Activated gamma-delta T cell (primary cell): ENCODE measurements around the gene PCBD1.

Experiments used
- DNase-seq: peaks from one replicate; lab custom pipeline; 2025; lab: John Stamatoyannopoulos, UW

The PCBD1 gene

DNA sequence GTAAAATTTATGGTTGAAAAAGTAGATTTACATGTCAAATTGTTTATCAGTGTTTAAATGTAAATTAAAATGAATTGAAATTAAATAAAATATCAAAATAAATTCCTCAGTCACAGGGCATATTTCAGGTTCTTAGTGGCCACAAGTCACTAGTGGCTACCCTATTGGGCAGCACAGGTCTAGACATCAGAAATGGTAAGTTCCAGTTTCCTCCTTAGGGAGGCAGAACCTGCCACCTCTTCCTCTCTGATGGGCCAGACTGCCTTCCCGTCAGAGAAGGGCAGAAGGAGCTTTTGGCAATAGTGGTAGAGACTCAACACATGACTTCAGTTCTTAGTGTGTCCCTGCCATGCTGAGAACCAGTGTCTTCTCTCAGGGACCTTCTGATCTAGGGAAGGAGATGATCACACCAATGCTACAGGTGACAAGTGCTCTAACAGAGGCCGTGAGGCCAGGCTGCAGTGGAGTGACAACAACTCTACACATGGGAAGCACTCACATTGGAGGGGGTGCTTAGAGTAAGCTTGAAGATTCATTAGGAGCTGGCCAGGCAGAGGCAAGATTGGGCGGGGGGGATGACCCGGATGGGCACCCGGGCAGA lies 14.4 kb upstream of the PCBD1 start:
- DNase-seq = no peak

DNA sequence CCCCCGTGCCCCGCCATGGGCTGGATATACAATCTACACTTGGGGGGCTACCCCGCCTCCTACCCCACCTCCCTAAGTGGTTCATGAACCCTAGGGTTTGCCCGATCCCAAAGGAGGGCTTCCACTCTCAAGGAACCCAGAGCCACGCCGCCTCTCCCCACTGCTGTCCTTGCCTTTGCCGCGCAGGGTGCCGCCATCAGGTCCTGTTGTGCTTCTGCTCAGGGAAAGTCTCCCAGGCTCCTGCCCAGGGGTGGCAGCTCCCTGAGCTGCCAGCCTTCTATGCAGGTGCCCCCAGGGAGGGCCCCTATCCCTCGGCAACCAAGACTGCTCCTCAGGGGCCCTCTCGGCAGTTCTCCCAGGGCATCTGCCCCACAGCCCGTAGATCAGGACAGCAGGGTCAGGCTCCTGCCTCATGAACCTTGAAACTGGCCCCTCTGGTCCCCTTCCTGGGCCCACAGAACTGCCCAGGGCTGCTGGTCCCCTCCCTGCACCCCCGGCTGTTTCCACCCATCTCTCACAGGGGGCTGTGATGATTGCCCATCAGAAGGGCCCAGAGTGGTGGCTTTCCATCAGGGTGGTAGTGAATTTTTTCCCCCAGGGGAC lies 13.0 kb upstream of the PCBD1 start:
- DNase-seq = no peak

DNA sequence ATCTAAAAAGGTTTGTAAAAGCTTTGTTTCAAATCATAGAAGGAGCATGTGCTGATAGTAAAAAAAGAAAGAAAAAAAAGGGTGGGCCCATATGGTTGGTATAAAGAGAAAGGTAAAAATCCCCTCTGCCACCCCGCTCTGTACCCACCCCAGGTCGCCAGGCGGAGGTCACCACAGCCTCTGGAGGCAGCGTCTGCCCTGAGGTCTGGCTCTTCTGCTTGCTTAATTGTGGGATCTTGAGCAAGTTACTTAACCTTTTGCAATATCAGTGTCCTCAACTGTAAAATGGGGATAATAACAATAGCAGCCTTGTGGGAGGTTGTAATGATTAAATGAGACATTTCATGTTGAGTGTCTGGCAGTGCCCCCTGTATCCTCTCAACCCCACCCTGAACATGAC lies 10.7 kb upstream of the PCBD1 start:
- DNase-seq = no peak

DNA sequence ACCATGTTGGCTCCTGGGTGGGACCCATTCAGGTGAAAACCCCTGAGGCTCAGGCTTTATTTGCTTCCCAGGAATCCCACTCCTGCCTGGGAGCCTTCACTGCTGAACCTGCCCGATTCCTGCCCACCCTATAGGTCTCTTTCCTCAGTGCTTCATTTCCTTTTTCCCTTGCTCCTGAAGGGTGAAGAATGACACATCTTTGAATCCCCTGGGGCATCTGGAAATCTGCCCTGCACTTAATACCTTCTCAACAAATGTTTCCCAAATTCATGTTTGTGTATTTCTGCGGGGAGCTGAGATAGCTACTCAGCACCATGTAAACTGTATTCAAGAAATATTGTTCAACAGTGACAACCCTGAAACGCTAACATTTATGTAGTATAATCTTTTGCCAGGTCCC lies 10.3 kb upstream of the PCBD1 start:
- no peak for DNase-seq

DNA sequence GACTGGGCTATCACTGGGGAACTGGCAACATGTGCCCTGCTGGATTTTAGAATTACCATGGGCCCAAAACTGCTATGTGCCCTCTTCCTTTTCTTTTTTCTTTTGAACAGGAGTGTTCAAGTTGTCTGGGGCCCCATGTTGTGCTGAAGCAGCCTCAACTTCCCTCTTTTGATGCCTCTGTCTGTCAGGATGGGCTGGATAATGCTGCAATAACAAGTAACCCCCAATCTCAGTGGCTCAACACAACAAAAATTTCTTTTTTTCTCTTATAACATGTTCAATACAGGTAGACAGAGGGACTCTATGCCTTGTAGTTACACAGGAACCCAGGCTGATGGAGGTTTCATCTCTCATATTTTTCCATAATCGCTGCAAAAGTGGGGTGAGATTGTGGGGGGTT lies 8.2 kb upstream of the PCBD1 start:
- no peak for DNase-seq

DNA sequence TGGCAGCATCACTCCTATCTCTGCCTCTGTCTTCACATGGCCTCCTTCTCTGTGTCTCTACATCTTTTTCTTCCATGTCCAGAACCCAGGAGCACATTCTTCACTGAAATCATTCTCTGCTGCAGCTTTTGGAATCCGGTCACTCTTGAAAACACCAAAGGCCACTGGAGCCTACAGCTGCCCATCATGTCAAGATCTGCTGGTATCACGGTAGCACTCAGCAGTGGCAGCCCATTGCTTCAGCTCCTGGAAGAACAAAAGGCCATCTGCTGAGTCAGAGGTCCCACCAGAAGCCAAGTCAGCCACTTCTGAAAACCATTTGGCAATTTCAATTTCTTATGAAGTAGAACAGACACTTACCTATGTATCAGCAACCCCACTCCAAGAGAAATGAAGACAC lies 6.1 kb upstream of the PCBD1 start:
- DNase-seq = no peak

DNA sequence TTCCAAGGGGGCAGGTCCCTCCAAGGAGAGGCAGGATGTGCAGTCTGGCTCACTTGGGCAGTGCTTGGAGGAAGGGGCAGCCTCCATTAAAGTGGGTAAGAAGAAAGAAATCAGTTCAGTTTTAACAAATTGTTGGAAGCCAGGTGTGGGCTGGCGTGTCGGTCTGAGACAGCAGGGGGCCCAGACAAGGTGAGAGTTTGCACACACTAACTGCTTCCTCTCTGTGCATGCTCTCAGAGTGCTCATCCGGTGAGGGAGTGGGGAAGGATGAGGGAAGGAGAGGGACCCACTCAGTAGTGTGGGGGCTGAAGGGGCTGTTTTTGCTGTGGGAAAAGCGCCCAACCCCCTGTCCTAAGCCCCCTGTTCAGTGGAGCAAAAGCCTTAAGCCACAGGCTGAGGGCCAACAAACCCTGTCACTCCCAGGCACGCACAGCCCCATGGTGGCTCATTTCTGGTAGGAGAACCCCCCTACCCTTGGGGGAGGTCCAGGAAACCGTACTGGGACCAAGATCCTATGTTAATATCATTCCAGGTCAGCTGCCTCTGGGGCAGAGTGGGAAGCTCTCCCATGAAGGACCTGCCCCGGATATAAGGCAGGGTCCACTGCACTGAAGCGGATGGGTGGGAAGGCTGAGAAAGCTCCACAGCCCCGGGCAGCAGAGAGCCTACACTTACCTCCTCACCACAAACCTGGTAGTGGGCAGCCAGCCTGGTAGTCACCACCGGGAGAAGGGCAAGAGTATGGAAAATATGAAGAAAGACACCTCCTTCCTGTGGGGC lies 5.1 kb upstream of the PCBD1 start:
- DNase-seq = no peak

DNA sequence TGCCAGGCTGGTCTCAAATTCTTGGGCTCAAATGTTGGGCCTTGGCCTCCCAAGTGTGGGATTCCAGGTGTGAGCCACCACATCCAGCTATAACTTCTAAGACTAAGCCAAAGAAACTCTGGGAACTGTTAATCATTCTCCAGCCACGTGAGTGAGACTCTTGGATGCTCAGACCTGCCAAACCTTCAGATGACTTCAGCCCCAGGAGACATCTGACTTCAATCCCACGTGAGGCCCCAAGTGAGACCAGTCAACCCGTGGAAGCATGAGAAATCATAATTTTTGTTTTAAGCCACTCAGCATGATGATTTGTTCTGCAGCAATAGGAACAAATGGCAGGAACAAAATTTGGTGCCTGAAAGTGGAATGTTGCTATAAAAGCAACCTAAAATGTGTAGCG lies 4.3 kb upstream of the PCBD1 start:
- DNase-seq = no peak

DNA sequence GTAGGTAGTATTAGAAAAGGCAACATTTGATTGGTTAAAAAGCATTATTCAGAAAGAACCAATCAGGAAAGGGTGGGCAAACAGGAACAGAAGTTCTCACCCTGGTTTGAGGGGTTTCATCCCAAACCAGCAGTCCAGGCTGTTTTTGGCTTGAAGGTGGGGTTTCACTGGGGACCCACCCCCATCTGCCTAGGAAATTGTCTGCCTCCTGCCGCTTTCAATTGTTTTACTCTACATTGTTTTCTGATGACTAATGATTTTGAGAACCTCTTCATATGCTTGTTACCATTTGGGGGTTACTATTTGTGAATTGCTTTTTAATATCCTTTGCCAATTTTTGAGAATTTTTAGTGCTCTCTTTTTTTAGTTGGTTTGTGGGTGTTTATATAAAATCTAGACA lies 3.3 kb upstream of the PCBD1 start:
- DNase-seq = no peak

DNA sequence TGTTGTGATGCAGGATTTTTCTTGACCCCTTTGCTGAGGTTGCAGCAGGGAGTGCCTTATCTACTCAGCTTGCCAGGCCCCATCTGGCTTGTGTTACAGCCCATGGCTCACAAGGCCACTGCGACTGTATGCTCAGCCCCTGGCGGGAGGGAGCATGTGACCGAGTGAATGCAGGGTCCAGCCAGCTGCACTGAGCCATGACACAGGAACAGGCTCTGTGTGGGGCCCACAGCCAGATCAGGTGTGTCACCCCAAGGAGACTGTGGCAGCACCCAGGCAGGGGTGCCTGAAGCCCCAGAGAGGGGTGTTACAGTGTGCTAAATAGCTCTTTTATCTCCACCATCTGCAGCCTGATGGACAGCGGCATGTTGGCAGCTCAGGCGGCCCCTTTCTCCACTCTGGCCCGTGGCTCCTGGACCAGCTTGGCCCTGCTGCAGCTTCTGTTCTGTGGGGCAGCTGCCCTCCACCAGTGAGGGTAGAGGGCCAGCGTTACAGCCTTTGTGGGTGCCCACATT lies 2.6 kb upstream of the PCBD1 start:
- DNase-seq = no peak

DNA sequence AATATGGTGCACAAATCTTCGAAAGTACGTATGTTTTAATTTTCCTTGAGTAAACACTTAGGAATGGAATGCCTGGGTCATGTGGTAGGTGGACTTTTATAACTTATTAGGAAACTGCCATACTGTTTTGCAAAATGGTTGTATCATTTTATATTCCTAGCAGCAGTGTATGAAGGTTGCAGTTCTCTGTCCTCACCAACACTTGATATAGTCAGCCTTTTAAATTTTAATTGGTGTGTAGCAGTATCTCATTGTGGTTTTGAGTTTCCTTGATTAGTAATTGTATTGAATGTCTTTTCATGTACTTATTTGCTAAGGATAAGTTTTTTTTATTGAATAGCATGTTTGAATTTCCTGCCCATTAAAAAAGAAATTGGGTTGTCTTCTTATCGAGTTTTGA lies 926 bp upstream of the PCBD1 start:
- no peak for DNase-seq

DNA sequence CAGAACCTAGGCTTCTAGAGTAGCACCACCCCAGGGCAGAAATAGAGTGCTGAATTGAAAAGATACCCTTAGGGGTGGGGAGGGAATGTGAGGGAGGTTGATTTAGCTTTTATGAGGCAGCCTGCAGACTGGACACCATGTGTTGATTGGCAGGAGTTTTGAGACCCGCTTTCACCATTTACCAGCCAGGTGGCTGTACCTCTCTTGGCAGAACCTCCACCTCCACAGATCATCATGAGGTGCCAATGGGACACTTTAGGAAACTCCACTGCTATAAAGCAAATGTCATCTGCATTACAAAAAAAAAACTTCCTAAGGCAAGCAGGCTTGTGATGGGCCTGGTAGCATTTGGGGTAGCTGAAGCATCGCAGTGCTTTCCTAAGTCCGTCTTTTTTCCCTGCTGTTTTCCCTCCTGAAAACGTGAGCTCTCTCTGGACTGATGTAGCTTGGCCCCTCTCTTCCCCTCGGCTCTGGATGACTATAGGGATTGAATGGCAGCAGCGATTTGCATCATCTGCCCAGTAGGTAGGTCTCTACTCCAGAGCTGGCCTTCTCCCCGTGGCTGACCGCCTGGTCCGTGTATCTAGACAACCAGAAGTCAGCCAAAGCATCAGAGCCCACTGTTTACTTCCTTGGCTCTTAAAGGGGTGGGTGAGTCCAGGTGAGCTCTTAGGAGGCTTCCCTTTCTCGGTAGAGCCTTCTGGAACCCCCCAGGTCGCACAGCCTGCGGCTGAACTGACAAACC lies 1.3 kb downstream of the PCBD1 start:
- no peak for DNase-seq

DNA sequence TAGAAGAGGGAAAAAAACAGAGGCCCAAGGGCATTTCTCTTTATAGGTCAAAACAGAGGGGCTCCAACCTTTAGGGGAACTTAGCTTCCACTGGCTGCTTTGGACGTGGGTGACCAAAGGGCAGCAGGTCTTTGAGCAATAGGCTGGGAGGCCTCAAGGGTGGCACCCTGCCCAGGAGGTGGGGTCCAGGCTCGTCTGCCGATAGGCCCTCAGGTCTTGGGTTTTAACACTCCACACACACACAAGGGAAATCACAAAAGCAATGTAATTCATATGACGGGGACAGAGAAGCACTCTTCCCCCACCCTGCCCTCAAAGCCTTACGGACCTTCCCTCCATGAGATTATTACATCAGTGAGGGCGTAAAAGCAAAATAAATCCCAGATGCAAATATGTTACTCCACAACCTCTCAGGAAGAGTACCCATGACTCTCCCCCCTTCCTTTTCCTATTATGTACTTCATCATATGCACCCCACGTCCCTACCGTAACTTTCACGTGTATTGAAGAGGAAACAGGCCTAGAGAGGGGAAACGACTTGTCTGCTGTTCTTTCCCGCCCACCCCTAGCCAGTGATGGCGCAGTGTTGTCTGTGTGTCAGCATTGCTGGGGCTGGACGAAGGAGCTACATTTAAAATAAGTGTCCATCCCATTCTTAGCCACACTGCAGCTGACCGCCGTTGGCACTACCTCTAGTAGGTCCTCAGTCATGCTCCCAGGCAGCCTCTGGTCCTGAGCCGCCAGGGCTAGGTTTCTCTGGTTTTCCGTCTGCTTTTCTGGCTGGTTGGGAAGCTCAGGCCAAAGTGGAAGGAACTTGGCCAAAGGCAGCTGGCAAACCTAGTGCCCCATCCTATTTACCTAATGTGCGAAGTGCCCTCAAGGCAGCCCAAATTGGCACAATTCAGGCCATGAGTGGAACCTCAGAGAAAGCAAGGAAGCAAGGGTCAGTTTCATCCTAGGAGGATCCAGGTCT lies 2.1 kb downstream of the PCBD1 start:
- no peak for DNase-seq

DNA sequence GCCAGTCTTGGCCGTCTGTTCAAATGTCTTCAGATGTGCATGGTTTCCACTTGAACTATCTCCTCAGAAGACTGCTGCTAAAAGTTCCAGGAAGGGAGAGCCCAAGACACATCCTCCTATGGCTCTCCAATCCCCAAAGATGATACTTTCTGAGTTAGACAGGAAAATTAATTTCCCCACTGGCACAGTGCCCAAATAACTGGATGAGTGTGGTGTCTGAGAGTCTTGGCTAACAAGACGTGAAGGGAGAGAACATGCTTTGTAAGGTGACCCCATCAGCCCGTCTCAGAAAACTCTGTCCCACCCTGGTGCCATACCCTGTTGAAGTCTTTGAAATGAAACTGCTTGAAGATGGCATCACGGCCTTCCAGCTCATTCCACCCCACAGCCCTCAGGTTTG lies 2.9 kb downstream of the PCBD1 start:
- no peak for DNase-seq

DNA sequence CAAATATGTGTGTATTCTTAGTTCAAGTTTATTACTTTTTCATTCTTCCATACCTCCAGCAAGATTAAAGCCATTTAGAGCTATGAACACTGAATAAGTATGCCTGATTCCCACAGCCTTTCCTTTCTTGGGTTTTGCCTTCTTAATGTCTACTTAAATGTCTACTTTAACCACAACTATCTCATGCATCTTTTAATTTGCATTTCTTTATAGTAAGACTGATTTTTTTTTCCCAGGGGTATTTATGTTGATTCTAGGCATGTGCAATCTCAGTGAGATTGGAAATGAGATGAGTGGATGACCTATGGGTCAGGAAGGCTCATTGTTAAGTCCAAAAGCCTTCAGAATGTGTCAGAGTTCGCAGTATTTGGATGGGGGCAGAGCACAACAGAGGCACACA lies 3.6 kb downstream of the PCBD1 start:
- no peak for DNase-seq

DNA sequence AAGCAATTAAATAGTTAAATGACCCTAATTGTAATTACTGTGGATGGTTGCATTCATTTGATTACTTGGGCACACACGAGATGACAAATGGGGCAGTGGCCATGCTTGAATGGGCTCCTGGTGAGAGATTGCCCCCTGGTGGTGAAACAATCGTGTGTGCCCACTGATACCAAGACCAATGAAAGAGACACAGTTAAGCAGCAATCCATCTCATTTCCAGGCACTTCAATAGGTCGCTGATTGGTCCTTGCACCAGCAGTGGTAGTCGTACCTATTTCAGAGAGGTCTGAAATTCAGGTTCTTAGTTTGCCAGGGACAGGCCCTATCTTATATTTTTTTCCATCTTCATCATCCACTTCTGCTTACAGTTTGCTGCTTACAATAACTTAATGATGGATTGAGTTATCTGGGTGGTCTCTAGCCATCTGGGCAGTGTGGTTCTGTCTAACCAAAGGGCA lies 8.3 kb downstream of the PCBD1 start:
- DNase-seq = no peak

DNA sequence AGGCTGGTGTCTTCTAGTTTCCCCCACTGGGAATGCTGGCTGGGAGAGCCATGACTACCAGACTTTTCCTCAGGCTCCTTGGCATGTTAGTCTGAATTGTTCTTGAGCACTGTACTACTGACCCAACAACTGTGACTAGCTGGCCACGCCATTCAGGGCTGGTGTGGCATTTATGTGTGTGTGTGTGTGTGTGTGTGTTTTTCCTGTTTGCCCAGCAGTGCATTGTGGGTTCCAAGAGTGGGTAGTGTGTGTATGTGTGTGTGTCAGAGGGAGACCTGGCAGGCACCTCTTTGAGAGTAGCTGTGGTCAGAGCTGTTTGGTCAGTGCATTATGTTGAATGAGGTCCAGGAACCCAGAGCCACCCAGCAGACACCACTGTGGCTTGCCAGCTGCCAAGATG lies 9.2 kb downstream of the PCBD1 start:
- DNase-seq = no peak

DNA sequence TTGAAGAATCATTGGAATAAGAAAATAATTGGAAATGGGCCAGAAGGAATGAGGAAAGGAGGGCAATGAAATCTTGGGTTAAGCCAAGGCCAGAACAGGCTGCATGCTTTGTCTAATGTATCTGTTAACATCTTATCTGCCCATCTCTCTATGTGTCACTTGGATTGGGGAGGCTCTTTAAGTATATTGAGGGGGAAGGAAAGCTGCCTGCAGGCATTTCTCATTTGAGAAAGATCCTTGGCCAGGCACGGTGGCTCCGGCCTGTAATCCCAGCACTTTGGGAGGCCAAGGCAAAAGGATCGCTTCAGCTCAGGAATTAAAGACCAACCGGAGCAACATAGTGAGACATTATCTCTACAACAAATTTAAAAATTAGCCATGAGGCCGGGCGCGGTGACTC lies 14.3 kb downstream of the PCBD1 start:
- DNase-seq = no peak

DNA sequence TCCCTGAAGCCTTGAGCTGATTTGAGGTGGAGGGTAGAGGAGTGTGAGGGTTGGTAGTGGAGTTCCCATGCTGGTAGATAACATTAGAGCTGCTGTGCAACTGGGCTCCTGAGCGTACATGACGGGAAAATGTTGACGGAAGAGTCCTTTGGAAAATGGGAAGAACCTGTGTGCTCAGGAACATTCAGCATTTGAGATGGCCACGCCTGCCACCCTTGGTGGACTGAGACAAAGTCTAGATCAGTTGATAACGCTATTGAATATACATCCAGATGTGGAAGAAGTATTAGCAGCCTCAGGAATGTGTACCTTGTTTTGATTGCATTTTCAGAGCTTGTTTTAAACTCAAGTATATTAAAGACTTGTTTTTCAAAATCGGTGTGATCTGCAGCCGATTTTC lies 16.1 kb downstream of the PCBD1 start:
- no peak for DNase-seq

DNA sequence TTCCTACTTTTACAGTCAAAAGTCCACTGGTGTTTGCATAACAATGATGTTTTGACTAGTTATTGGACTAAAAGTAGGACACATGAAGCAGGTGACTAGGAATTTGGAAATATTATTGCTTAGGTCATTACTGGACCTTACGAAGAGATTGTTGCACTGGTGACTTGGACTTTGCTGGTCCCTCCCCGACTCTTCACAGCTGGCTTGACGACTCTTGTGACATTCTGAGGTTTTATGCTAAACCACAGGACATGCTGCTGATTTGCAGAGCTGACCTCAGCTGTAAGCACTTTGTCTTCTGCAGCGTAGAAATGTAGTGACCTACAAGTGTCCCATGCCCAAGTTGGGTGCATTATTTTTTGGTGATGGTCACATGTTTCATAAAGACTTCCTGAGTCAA lies 21.9 kb downstream of the PCBD1 start:
- DNase-seq = no peak

DNA sequence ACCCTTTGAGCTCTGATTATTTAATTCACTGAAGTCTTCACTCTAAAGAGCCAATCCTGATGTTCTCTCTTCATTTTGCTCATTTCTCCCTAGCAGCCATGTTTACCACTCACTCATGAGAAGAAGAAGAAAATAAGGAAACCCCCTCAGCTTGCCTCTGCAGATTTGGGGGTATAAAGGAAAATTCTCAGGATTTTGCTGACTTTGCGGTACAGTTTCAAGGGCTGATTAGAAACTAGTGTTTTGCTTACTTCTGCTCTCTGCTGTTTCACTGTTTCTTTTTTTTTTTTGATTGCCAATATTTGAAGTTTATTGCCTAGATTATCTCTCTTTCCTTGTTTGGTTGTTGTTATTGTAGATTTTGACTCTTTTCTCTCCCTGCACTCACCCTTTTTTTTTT lies 23.4 kb downstream of the PCBD1 start:
- no peak for DNase-seq
